Measurements from ENCODE around the gene SLC30A7. TPM values are rescaled to one million over a fixed set of nuclear protein-coding genes. Genes with fewer than 3 reads are reported as not detected.

SLC30A7 gene
- total and polyA plus RNA-seq, 2 of the 13 experiments (the other 11 are each of a cell fraction or from before 2014, with no cell fraction given): 8.3 to 40.8 TPM

- Histone ChIP-seq H3K4me1 (ENCODE audit: insufficient read depth, low read length) (no peaks in the 10 kb centered on the region), H3K9me3 (ENCODE audit: low read length) (no peaks in the 10 kb centered on the region), H3K79me2 (ENCODE audit: insufficient read depth, low read length) (no peaks in the 10 kb centered on the region), H3K9ac (ENCODE audit: insufficient read depth, low read depth, low read length) (no peak overlapping the region), H3K4me3 (replicated peaks in 1 of 3; ENCODE audit: insufficient read depth in 1 of 3, low read depth in 2 of 3, low read length in 3 of 3) (no peak overlapping the region), H3K27ac (ENCODE audit: extremely low read length, insufficient read depth, low read length) (no peak overlapping the region), H3K4me2 (ENCODE audit: low read depth, low read length) (no peak overlapping the region), H3K27me3 (ENCODE audit: control insufficient read depth in 1 of 2, insufficient read depth in 2 of 2, low read length in 2 of 2) (no peaks in the 10 kb centered on the region), H3K36me3 (replicated peaks in 1 of 2; ENCODE audit: control insufficient read depth in 1 of 2, insufficient read depth in 2 of 2, low read length in 2 of 2) (peaks cover 1 to 16% of the 10 kb centered on the region in 2 experiments; a peak in 3 of 5 replicates), H2AFZ (ENCODE audit: low read length) (no peak overlapping the region), H4K20me1 (ENCODE audit: insufficient read depth, low read length) (no peaks in the 10 kb centered on the region)
- no peak for TF ChIP-seq SMAD9 (CRISPR knock-in tag; IDR thresholded peaks at IDR 0.05)
- no peak for TF ChIP-seq ZNF720 (CRISPR knock-in tag; IDR thresholded peaks at IDR 0.05)
- TF ChIP-seq ZNF773 (CRISPR knock-in tag; IDR thresholded peaks at IDR 0.05; ENCODE audit: borderline replicate concordance): no peak
- FAIRE-seq (no peak), DNase-seq (ENCODE audit: low spot score) (no peak), ATAC-seq (no peak)
- ChIA-PET CTCF (ENCODE audit: low intra/inter-chr PET ratio, low total read pairs) (no interaction called here), POLR2A (no interaction called here)
- BruUV-seq (replicated peaks): no TSS peak
- in situ Hi-C loops (cut with HindIII; ENCODE audit: extremely low pct_ligation_motif_present, low pct_unique_long_range_greater_than_20kb): no loop called here
- WGBS (ENCODE audit: low lambda C conversion rate): 96% methylated on average over 2 of the region's 2 CpGs
- intact Hi-C loops (cut with micrococcal nuclease; ENCODE audit: unreplicated experiment): no loop called here
Observed at GRCh38 chr1:100989306-100990077, 93.6 kb downstream of the SLC30A7 start.

- POLR2A ChIA-PET: no interaction called here
- Histone ChIP-seq H2AFZ (ENCODE audit: low read length) (no peak overlapping the region), H3K9ac (ENCODE audit: insufficient read depth, low read depth, low read length) (no peak overlapping the region), H3K27me3 (ENCODE audit: control insufficient read depth in 1 of 2, insufficient read depth in 2 of 2, low read length in 2 of 2) (no peaks in the 10 kb centered on the region), H3K36me3 (replicated peaks in 1 of 2; ENCODE audit: control insufficient read depth in 1 of 2, insufficient read depth in 2 of 2, low read length in 2 of 2) (peaks cover 0 to 15% of the 10 kb centered on the region in 2 experiments; a peak in 2 of 5 replicates), H3K4me2 (ENCODE audit: low read depth, low read length) (no peak overlapping the region), H3K4me1 (ENCODE audit: insufficient read depth, low read length) (peaks cover 9% of the 10 kb centered on the region), H3K9me3 (ENCODE audit: low read length) (no peaks in the 10 kb centered on the region), H3K79me2 (ENCODE audit: insufficient read depth, low read length) (no peaks in the 10 kb centered on the region), H3K27ac (ENCODE audit: extremely low read length, insufficient read depth, low read length) (no peak overlapping the region), H4K20me1 (ENCODE audit: insufficient read depth, low read length) (no peaks in the 10 kb centered on the region), H3K4me3 (replicated peaks in 1 of 3; ENCODE audit: insufficient read depth in 1 of 3, low read depth in 2 of 3, low read length in 3 of 3) (no peak overlapping the region)
- intact Hi-C loops (cut with micrococcal nuclease; ENCODE audit: unreplicated experiment): no loop called here
- 100% methylated on average over 4 of the region's 4 CpGs for WGBS (ENCODE audit: low lambda C conversion rate)
- CTCF ChIA-PET (ENCODE audit: low intra/inter-chr PET ratio, low total read pairs): no interaction called here
- in situ Hi-C loops (cut with HindIII; ENCODE audit: extremely low pct_ligation_motif_present, low pct_unique_long_range_greater_than_20kb): no loop called here
- FAIRE-seq (no peak), DNase-seq (ENCODE audit: low spot score) (no peak), ATAC-seq (no peak)
- no TSS peak for BruUV-seq (replicated peaks)
- no peak for TF ChIP-seq KLF6 (CRISPR knock-in tag; IDR thresholded peaks at IDR 0.05)
- no peak for TF ChIP-seq ZNF576 (CRISPR knock-in tag; IDR thresholded peaks at IDR 0.05)
- TF ChIP-seq ZNF451 (CRISPR knock-in tag; IDR thresholded peaks at IDR 0.05): no peak
- TF ChIP-seq KLF11 (CRISPR knock-in tag; IDR thresholded peaks at IDR 0.05): no peak
- TF ChIP-seq ZEB1 (IDR thresholded peaks at IDR 0.05; ENCODE audit: insufficient replicate concordance, low read depth): no peak
- TF ChIP-seq ZNF839 (CRISPR knock-in tag; IDR thresholded peaks at IDR 0.05; ENCODE audit: borderline replicate concordance): no peak
- TF ChIP-seq ZNF230 (CRISPR knock-in tag; IDR thresholded peaks at IDR 0.05): no peak
- no peak for TF ChIP-seq ARNT (IDR thresholded peaks at IDR 0.05)
- no peak for TF ChIP-seq ESRRA (CRISPR knock-in tag; IDR thresholded peaks at IDR 0.05; ENCODE audit: low read depth)
- TF ChIP-seq DZIP1 (CRISPR knock-in tag; IDR thresholded peaks at IDR 0.05): no peak
Observed at GRCh38 chr1:100995198-100995988, 99.5 kb downstream of the SLC30A7 start.
